Endometrium (tissue), 2 donors: ENCODE data around the gene MUC12.
"Not testable (repeated sequence)": the region's sequence is repeated elsewhere in the genome, so short reads cannot be mapped to it uniquely, and the experiment has no call there.

Experiments
- FAIRE-seq: peaks from 2 replicates; lab custom pipeline; 2012; peaks lifted over from hg19 to GRCh38; lab: Jason Lieb, UNC
- donor health status: control.
- donor health status: control.

MUC12 gene

DNA sequence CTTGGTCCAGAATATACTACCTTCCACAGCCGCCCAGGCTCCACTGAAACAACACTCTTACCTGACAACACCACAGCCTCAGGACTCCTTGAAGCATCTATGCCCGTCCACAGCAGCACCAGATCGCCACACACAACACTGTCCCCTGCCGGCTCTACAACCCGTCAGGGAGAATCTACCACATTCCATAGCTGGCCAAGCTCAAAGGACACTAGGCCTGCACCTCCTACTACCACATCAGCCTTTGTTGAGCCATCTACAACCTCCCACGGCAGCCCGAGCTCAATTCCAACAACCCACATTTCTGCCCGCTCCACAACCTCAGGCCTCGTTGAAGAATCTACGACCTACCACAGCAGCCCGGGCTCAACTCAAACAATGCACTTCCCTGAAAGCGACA lies 22.9 kb downstream of the MUC12 start:
- not testable (repeated sequence) for FAIRE-seq

DNA sequence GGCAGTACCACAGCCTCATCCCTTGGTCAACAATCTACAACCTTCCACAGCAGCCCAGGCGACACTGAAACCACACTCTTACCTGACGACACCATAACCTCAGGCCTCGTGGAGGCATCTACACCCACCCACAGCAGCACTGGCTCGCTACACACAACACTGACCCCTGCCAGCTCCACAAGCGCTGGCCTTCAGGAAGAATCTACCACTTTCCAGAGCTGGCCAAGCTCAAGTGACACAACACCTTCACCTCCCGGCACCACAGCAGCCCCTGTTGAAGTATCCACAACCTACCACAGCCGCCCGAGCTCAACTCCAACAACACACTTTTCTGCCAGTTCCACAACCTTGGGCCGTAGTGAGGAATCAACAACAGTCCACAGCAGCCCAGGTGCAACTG lies 25.3 kb downstream of the MUC12 start:
- not testable (repeated sequence) for FAIRE-seq

DNA sequence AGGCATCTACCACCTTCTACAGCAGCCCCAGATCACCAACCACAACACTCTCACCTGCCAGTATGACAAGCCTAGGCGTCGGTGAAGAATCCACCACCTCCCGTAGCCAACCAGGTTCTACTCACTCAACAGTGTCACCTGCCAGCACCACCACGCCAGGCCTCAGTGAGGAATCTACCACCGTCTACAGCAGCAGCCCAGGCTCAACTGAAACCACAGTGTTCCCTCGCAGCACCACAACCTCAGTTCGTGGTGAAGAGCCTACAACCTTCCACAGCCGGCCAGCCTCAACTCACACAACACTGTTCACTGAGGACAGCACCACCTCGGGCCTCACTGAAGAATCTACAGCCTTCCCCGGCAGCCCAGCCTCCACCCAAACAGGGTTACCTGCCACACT lies 29.2 kb downstream of the MUC12 start:
- FAIRE-seq: not testable (repeated sequence)

DNA sequence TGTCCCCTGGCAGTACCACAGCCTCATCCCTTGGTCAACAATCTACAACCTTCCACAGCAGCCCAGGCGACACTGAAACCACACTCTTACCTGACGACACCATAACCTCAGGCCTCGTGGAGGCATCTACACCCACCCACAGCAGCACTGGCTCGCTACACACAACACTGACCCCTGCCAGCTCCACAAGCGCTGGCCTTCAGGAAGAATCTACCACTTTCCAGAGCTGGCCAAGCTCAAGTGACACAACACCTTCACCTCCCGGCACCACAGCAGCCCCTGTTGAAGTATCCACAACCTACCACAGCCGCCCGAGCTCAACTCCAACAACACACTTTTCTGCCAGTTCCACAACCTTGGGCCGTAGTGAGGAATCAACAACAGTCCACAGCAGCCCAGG lies 30.0 kb downstream of the MUC12 start:
- not testable (repeated sequence) for FAIRE-seq

DNA sequence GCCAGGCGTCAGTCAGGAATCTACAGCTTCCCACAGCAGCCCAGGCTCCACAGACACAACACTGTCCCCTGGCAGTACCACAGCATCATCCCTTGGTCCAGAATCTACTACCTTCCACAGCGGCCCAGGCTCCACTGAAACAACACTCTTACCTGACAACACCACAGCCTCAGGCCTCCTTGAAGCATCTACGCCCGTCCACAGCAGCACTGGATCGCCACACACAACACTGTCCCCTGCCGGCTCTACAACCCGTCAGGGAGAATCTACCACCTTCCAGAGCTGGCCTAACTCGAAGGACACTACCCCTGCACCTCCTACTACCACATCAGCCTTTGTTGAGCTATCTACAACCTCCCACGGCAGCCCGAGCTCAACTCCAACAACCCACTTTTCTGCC lies 30.7 kb downstream of the MUC12 start:
- not testable (repeated sequence) for FAIRE-seq

DNA sequence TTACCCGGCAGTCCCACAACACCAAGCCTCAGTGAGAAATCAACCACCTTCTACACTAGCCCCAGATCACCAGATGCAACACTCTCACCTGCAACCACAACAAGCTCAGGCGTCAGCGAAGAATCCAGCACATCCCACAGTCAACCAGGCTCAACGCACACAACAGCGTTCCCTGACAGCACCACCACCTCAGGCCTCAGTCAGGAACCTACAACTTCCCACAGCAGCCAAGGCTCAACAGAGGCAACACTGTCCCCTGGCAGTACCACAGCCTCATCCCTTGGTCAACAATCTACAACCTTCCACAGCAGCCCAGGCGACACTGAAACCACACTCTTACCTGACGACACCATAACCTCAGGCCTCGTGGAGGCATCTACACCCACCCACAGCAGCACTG lies 33.0 kb downstream of the MUC12 start:
- not testable (repeated sequence) for FAIRE-seq

DNA sequence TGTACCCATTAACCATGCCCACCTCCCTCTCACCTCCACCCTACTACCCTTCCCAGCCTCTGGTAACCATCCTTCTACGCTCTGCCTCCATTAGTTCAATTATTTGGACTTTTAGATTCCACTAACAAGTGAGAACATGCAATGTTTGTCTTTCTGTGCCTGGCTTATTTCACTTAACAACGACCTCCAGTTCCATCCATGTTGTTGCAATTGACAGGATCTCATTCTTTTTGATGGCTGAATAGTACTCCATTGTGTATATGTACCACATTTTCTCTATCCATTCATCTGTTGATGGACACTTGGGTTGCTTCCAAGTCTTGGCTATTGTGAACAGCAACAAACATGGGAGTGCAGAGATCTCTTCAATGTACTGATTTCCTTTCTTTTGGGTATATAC lies 38.0 kb downstream of the MUC12 start:
- FAIRE-seq: not testable (repeated sequence)

DNA sequence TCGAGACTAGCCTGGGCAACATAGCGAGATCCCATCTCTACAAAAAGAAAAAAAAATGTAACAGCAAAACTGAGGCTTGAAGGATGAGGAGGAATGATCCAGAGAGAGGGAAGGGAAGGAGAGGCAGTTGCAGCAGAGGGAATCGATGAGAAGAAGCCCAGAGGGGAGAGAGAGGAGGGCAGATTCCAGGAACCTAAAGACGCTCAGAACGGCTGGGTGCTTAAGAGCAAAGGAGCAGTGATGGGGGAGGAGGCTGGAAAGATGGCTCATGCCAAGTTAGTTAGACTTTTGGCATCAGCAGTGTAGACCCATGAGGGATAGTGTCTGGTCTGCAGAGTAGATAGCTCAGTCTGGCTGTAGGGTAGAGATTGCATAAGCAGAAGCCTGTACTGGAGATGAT lies 40.3 kb downstream of the MUC12 start:
- no peak for FAIRE-seq

DNA sequence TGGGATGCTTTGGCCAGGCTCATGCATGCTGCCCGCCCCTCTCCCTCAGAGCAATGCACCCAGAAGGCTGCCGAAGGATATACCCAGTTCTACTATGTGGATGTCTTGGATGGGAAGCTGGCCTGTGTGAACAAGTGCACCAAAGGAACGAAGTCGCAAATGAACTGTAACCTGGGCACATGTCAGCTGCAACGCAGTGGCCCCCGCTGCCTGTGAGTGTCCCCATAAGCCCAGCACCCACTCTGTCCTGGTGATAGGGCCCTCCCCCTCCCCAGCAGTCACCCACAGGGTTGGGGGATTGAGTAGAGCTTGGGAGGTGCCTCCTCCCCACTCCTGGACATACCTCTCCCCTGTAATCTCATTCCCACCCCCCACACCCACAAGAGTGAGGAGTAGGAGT lies 43.6 kb downstream of the MUC12 start:
- no peak for FAIRE-seq

DNA sequence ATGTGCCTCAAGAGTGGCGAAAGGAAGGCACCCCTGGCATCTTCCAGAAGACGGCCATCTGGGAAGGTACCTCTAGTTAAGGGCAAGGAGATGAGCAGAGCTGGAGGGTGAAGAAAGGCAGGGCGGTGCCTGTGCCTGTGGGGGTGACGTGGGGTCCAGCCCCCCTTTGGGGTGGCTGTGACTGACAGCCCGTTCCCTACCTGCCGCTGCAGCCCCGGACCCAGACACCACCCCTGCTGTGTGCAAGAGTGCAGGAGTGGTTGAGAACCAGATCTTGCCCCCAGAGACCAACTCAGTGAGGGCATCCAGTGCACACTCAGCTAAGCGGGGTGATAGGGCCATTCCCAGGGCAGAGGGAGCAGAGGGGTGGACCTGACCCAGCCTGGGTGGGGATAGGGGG lies 46.3 kb downstream of the MUC12 start:
- FAIRE-seq: no peak

DNA sequence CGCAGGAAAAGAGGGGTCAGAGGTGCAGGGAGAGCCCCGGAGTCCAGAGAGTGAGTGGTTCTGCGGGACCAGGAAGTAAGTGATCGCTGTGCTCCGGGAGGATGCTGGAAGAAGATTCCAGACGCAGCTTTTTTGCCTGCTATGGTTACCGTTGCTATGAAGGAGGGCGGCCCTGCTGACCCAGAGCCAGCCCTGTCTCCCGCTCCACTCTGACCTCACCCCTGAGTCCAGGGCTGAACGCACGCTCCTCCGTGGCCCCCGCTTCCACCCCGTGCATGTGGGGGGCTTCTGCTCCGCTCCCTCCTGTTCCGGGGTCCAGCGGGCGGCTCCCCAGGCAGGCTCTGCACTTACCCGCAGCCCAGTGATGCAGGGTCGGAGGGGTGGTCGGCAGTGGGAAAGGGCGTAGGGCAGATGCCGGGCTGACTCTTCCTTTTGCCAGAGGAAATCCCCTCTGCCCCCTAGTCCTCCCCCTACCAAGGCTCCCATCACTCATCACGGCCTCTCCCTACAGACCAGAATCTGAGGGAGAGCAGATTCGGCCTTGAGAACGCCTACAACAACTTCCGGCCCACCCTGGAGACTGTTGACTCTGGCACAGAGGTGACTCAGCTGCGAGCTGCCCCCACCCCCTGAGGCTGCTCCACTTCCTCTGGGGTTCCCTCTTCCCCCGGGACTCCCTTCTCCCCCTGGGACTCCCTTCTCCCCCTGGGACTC lies 47.9 kb downstream of the MUC12 start:
- no peak for FAIRE-seq

DNA sequence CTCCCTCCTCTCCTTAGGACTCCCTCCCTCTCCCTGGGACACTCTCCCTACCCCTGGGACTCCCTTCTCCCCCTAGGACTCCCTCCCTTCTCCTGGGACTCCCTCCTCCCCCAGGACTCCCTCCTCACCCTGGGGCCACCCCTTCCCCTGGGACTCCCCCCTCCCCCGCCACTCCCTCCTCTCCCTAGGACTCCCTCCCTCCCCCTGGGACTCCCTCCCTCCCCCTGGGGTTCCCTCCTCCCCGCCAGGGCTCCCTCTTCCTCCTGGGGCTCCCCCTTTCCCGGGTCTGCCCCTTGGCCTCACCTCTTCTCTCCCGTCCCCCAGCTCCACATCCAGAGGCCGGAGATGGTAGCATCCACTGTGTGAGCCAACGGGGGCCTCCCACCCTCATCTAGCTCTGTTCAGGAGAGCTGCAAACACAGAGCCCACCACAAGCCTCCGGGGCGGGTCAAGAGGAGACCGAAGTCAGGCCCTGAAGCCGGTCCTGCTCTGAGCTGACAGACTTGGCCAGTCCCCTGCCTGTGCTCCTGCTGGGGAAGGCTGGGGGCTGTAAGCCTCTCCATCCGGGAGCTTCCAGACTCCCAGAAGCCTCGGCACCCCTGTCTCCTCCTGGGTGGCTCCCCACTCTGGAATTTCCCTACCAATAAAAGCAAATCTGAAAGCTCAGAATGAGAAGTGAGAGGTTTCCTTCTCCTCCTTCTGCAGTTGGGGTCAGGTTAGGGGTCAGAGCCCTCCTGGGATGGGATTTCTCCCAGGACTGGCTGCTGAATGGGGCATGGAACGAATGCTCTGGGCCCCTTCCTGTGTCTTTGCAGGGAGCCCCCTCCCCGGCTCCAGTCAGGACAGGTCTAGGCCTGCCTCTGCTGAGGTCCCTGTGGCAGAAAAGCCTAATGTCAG lies 49.2 kb downstream of the MUC12 start:
- no peak for FAIRE-seq

DNA sequence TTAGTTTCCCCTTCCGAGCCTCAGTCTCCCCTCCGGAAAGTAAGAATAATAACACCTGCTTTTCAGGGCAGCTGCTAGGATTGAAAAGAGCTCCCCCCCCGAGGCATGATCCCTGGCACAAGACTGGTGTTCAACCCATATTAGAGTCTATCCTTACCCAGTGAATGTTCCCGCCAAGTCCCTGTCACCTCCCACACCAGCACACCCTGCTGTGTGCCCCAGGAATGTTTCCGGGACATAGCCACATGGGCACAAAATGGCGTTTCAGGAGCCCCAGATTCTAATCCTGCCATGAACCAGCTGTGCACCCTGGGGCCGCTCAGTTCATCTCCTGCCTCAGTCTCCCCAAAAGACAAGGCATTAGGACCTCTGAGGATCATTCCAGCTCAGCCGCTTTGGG lies 51.1 kb downstream of the MUC12 start:
- FAIRE-seq: no peak

DNA sequence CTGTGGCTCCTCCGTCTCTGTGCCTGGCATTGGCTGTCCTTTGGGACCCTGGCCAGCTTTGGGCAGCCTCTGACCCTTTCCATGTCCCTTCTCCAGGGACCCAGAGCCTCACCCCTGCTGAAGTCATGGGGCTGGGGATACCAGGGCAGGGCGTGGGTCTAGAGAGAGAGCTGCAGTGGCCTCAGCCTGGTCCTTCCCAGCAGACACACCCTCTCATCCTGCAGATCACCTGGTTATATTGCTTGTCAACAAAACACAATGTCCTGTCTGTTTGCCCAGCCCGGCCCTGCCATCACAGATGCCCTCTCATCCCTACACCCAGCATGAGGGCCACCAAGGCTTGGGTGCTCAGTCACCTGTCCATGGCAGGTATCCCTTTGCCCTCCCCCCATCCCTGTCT lies 52.3 kb downstream of the MUC12 start:
- no peak for FAIRE-seq

DNA sequence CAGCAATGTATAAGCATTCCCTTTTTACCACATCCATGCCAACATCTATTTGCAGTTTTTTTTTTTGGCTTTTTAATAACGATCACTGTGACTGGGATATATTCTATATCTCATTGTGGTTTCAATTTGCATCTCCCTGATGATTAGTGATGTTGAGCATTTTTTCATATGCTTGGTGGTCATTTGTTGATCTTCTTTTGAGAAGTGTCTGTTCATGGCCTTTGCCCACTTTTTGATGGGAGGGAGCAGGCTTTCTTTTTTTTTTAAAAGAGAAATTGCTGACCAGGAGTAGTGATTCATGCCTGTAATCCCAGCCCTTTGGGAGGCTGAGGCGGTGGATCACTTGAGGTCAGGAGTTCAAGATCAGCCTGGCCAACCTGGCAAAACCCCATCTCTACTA lies 54.5 kb downstream of the MUC12 start:
- FAIRE-seq: no peak

DNA sequence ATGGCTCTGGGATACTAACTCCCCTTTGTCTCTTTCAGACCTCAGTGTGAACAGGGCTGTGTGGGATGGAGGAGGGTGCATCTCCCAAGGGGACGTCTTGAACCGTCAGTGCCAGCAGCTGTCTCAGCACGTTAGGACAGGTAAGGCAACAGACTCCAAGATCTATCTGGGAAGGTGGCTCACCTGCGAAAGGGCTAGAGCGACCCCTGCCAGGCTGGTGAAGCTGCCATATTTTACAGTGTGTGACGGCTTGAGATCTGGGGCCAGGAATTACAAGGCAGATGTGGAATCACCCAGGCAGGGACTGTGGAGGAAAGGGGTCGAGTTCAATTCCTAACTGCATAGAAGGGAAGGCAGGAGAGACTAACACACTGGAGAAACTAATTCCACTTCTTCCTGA lies 61.7 kb downstream of the MUC12 start:
- no peak for FAIRE-seq

DNA sequence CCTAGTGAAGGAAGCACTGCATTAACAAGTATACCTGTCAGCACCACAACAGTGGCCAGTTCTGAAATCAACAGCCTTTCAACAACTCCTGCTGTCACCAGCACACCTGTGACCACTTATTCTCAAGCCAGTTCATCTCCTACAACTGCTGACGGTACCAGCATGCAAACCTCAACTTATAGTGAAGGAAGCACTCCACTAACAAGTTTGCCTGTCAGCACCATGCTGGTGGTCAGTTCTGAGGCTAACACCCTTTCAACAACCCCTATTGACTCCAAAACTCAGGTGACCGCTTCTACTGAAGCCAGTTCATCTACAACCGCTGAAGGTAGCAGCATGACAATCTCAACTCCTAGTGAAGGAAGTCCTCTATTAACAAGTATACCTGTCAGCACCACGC lies 66.6 kb downstream of the MUC12 start:
- no peak for FAIRE-seq

DNA sequence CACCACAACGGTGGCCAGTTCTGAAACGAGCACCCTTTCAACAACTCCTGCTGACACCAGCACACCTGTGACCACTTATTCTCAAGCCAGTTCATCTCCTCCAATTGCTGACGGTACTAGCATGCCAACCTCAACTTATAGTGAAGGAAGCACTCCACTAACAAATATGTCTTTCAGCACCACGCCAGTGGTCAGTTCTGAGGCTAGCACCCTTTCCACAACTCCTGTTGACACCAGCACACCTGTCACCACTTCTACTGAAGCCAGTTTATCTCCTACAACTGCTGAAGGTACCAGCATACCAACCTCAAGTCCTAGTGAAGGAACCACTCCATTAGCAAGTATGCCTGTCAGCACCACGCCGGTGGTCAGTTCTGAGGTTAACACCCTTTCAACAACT lies 71.9 kb downstream of the MUC12 start:
- not testable (repeated sequence) for FAIRE-seq

DNA sequence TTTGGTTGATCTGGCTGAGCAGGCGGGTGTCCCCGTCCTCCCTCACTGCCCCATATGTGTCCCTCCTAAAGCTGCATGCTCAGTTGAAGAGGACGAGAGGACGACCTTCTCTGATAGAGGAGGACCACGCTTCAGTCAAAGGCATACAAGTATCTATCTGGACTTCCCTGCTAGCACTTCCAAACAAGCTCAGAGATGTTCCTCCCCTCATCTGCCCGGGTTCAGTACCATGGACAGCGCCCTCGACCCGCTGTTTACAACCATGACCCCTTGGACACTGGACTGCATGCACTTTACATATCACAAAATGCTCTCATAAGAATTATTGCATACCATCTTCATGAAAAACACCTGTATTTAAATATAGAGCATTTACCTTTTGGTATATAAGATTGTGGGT lies 89.0 kb downstream of the MUC12 start:
- no peak for FAIRE-seq

DNA sequence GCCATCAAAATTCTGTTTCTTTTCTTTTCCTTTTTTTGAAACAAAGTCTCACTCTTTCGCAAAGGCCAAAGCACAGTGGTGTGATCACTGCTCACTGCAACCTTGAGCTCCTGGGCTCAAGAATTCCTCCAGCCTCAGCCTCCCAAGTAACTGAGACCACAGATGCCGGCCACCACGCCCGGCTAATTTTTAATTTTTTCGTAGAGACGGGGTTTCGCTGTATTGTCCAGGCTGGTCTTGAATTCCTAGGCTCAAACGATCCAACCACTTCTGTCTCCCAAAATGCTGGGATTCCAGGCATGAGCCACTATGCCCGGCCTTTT lies 90.2 kb downstream of the MUC12 start:
- FAIRE-seq: no peak

DNA sequence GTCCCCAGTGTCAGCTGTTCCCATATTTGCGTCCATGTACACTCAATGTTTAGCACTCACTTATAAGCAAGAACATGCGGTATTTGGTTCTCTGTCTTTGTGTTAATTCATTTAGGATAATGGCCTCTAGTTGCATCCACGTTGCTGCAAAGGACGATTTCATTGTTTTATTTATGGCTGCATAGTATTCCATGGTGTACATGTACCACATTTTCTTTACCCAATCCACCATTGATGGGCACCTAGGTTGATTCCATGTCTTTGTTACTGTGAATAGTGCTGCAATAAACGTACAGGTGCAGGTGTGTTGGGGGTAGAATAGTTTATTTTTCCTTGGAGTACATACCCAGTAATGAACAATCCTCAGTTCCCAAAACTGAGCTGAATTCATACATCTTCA lies 91.6 kb downstream of the MUC12 start:
- no peak for FAIRE-seq

DNA sequence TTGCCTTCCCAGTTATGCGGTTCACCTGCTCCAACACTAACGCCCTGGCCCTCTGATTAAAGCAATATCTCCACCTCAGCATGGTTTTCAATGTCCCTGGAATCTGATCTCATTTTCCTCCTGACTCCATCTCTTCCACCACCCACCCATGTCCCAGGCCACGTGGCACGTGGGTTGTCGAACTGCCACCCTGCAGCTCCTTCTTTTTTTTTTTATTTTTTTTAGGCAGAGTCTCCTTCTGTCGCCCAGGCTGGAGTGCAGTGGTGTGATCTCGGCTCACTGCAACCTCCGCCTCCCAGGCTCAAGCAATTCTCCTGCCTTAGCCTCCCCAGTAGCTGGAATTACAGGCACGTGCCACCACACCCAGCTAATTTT lies 94.8 kb downstream of the MUC12 start:
- not testable (repeated sequence) for FAIRE-seq

DNA sequence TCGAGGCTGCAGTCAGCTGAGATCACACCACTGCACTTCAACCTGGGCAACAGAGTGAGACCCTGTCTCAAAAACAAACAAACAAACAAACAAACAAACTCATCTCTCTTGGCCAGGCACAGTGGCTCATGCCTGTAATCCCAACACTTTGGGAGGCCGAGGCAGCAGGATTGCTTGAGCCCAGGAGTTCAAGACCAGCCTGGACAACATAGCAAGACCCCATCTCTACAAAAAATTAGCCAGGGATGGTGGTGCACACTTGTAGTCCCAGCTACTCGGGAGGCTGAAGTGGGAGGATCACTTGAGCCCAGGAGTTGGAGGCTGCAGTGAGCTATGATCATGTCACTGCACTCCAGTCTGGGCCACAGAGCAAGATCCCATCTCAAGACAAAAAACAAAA lies 95.8 kb downstream of the MUC12 start:
- FAIRE-seq: not testable (repeated sequence)
